Neuronal stem cell (in vitro differentiated cells): ENCODE measurements around the gene TMEM181.

ENCODE experiments used
- DNase-seq: peaks from one replicate; pipeline ENCODE4 v3.0.0-alpha.2; 2013; ENCODE audit warnings: low spot score
- H2AFZ ChIP-seq: one replicate; pipeline ENCODE4 v1.6.1; 2013; ENCODE audit warnings: mild to moderate bottlenecking, low read length, inconsistent platforms
- H2AK5ac ChIP-seq: 2 replicates; pipeline ENCODE4 v1.6.1; 2013; ENCODE audit warnings: low read depth, mild to moderate bottlenecking, inconsistent platforms, low read length, moderate library complexity, mixed read lengths
- H2BK120ac ChIP-seq: 2 replicates; pipeline ENCODE4 v1.6.1; 2013; ENCODE audit warnings: low read depth, mild to moderate bottlenecking, inconsistent platforms, low read length, moderate library complexity, mixed read lengths
- H2BK12ac ChIP-seq: one replicate; pipeline ENCODE4 v1.6.1; 2013; ENCODE audit warnings: low read length, inconsistent platforms
- H2BK15ac ChIP-seq: 2 replicates; pipeline ENCODE4 v1.6.1; 2013; ENCODE audit warnings: mild to moderate bottlenecking, low read length, inconsistent platforms, mixed read lengths
- H2BK5ac ChIP-seq: one replicate; pipeline ENCODE4 v1.6.1; 2013; ENCODE audit warnings: inconsistent platforms, mild to moderate bottlenecking, low read length, moderate library complexity
- H3K14ac ChIP-seq: one replicate; pipeline ENCODE4 v1.6.1; 2013; ENCODE audit warnings: low read length, inconsistent platforms
- H3K18ac ChIP-seq: 2 replicates; pipeline ENCODE4 v1.6.1; 2013; ENCODE audit warnings: low read length, inconsistent platforms
- H3K23ac ChIP-seq: 2 replicates; pipeline ENCODE4 v1.6.1; 2013; ENCODE audit warnings: low read depth, mild to moderate bottlenecking, mixed read lengths, low read length, inconsistent platforms; ENCODE audit not compliant: poor library complexity
- H3K27ac ChIP-seq: replicated peaks from 3 replicates; pipeline ENCODE4 v1.5.1; 2013; ENCODE audit warnings: low read length, inconsistent platforms
- H3K27me3 ChIP-seq, 3 experiments: 2 replicates each; pipeline ENCODE4 v1.6.1; 2013; ENCODE audit warnings: low read length in 3 of 3, mild to moderate bottlenecking in 2 of 3, inconsistent platforms in 1 of 3, low read depth in 1 of 3, mixed read lengths in 1 of 3, moderate library complexity in 1 of 3; ENCODE audit not compliant: control insufficient read depth in 3 of 3, insufficient read depth in 3 of 3
- H3K36me3 ChIP-seq, 2 donors: replicated peaks in 1 of 2; 2 replicates each; pipeline ENCODE4 v1.6.1; 2013; ENCODE audit warnings: low read length in 2 of 2; ENCODE audit not compliant: control insufficient read depth in 2 of 2, insufficient read depth in 2 of 2
- H3K4ac ChIP-seq: 2 replicates; pipeline ENCODE4 v1.6.1; 2013; ENCODE audit warnings: inconsistent platforms, mild to moderate bottlenecking, low read length, moderate library complexity
- H3K4me1 ChIP-seq, 2 donors: 1 replicate in 1 of 2; 2 replicates in 1 of 2; pipeline ENCODE4 v1.6.1; 2013; ENCODE audit warnings: low read length in 2 of 2, low read depth in 1 of 2; ENCODE audit not compliant: control insufficient read depth in 2 of 2, insufficient read depth in 1 of 2
- H3K4me2 ChIP-seq: one replicate; pipeline ENCODE4 v1.6.1; 2013; ENCODE audit warnings: mild to moderate bottlenecking, low read length, inconsistent platforms; ENCODE audit not compliant: insufficient read depth, poor library complexity, severe bottlenecking
- H3K4me3 ChIP-seq, 2 donors: 2 replicates each; pipeline ENCODE4 v1.5.1; 2013; ENCODE audit warnings: low read length in 2 of 2, mild to moderate bottlenecking in 2 of 2, inconsistent platforms in 1 of 2, moderate library complexity in 1 of 2
- H3K79me1 ChIP-seq: one replicate; pipeline ENCODE4 v1.6.1; 2013; ENCODE audit warnings: low read depth, mild to moderate bottlenecking, inconsistent platforms, low read length, moderate library complexity
- H3K9ac ChIP-seq: one replicate; pipeline ENCODE4 v1.6.1; 2013; ENCODE audit warnings: mild to moderate bottlenecking, low read depth, low read length, inconsistent platforms; ENCODE audit not compliant: poor library complexity
- H3K9me3 ChIP-seq, 2 donors: replicated peaks in 1 of 2; 2 replicates each; pipeline versions ENCODE3 to v1.6.1; 2013; ENCODE audit warnings: low read length in 2 of 2, mild to moderate bottlenecking in 2 of 2, inconsistent platforms in 1 of 2, low read depth in 1 of 2, mixed read lengths in 1 of 2, moderate library complexity in 1 of 2; ENCODE audit not compliant: control insufficient read depth in 2 of 2, insufficient read depth in 1 of 2
- H4K8ac ChIP-seq: one replicate; pipeline ENCODE4 v1.6.1; 2013; ENCODE audit warnings: low read depth, mild to moderate bottlenecking, inconsistent platforms, low read length, moderate library complexity
- H4K91ac ChIP-seq: one replicate; pipeline ENCODE4 v1.6.1; 2013; ENCODE audit warnings: low read length, low read depth, mild to moderate bottlenecking, inconsistent platforms; ENCODE audit not compliant: poor library complexity
- WGBS, 2 donors: extraction: QIAGEN DNeasy Blood & Tissue Kit; methylation state at CpG; one replicate each; pipeline ENCODE4 v1.1.7; 2013; ENCODE audit warnings: missing lambda C conversion rate in 2 of 2, mixed read lengths in 1 of 2; ENCODE audit not compliant: insufficient read length in 2 of 2, insufficient replicate concordance in 1 of 2; ENCODE audit errors: extremely low coverage in 2 of 2; 5-methylcytosine and 5-hydroxymethylcytosine counted together

The TMEM181 gene

GRCh38 chr6:158561321-158561884, 1.5 kb downstream of the TMEM181 start:
- H3K36me3 ChIP-seq = no peaks in the 10 kb centered on the region
- H2BK5ac ChIP-seq = no peak overlapping the region
- no CpG with 5 or more reads among the region's 14 CpGs for WGBS, 2 donors
- H2BK15ac ChIP-seq = no peak overlapping the region
- DNase-seq = no peak
- H4K8ac ChIP-seq = no peak overlapping the region
- peaks cover 14% of the 10 kb centered on the region for H3K79me1 ChIP-seq
- no peak overlapping the region for H3K18ac ChIP-seq
- H2AFZ ChIP-seq = no peak overlapping the region
- H3K4ac ChIP-seq = no peak overlapping the region
- H2BK12ac ChIP-seq = no peak overlapping the region
- peak overlapping the region; percentile 62 for H3K4me2 ChIP-seq
- H3K9me3 ChIP-seq = no peaks in the 10 kb centered on the region
- H3K14ac ChIP-seq = no peak overlapping the region
- no peak overlapping the region for H2BK120ac ChIP-seq
- H2AK5ac ChIP-seq = no peak overlapping the region
- no peak overlapping the region for H3K9ac ChIP-seq
- no peaks in the 10 kb centered on the region for H3K27me3 ChIP-seq
- no peak overlapping the region for H3K27ac ChIP-seq
- H3K4me3 ChIP-seq = peak overlapping the region in 1 of 2 donors; percentile 71
- H3K23ac ChIP-seq = no peak overlapping the region
- peaks cover 8 to 13% of the 10 kb centered on the region in 2 donors for H3K4me1 ChIP-seq
- no peak overlapping the region for H4K91ac ChIP-seq

- no peak overlapping the region for H3K4me2 ChIP-seq
- H3K79me1 ChIP-seq = peaks cover 14% of the 10 kb centered on the region
- H3K23ac ChIP-seq = no peak overlapping the region
- no peak overlapping the region for H3K9ac ChIP-seq
- no peak overlapping the region for H4K91ac ChIP-seq
- no peak overlapping the region for H2BK5ac ChIP-seq
- no peak overlapping the region for H3K4me3 ChIP-seq
- H3K4ac ChIP-seq = no peak overlapping the region
- no peaks in the 10 kb centered on the region for H3K27me3 ChIP-seq
- H3K18ac ChIP-seq = no peak overlapping the region
- no peak overlapping the region for H2AFZ ChIP-seq
- H3K27ac ChIP-seq = no peak overlapping the region
- WGBS, 2 donors = no CpG with 5 or more reads among the region's 8 CpGs
- no peak overlapping the region for H3K14ac ChIP-seq
- no peaks in the 10 kb centered on the region for H3K9me3 ChIP-seq
- H2BK120ac ChIP-seq = no peak overlapping the region
- H3K36me3 ChIP-seq = no peaks in the 10 kb centered on the region
- H3K4me1 ChIP-seq = peaks cover 8 to 13% of the 10 kb centered on the region in 2 donors
- no peak overlapping the region for H4K8ac ChIP-seq
- no peak overlapping the region for H2BK15ac ChIP-seq
- DNase-seq = no peak
- no peak overlapping the region for H2AK5ac ChIP-seq
- H2BK12ac ChIP-seq = no peak overlapping the region
Observed at GRCh38 chr6:158561938-158562337, 2.0 kb downstream of the TMEM181 start.

- H3K9me3 ChIP-seq = no peaks in the 10 kb centered on the region
- H2BK120ac ChIP-seq = no peak overlapping the region
- H2AFZ ChIP-seq = no peak overlapping the region
- H4K91ac ChIP-seq = no peak overlapping the region
- H3K18ac ChIP-seq = no peak overlapping the region
- no peak overlapping the region for H3K4me2 ChIP-seq
- no peak overlapping the region for H2BK15ac ChIP-seq
- peak overlapping the region; percentile 23 for H3K23ac ChIP-seq
- no peak overlapping the region for H2BK12ac ChIP-seq
- no peak overlapping the region for H4K8ac ChIP-seq
- H3K9ac ChIP-seq = no peak overlapping the region
- H3K36me3 ChIP-seq = no peaks in the 10 kb centered on the region
- peaks cover 10 to 13% of the 10 kb centered on the region in 2 donors for H3K4me1 ChIP-seq
- H2AK5ac ChIP-seq = no peak overlapping the region
- H3K79me1 ChIP-seq = peaks cover 14% of the 10 kb centered on the region
- no peak overlapping the region for H3K14ac ChIP-seq
- no peaks in the 10 kb centered on the region for H3K27me3 ChIP-seq
- no peak overlapping the region for H2BK5ac ChIP-seq
- DNase-seq = no peak
- H3K4me3 ChIP-seq = peak overlapping the region in 1 of 2 donors; percentile 24
- no peak overlapping the region for H3K27ac ChIP-seq
- WGBS, 2 donors = no CpG with 5 or more reads among the region's 16 CpGs
- H3K4ac ChIP-seq = no peak overlapping the region
Observed at GRCh38 chr6:158564243-158565121, 4.6 kb downstream of the TMEM181 start.

- Histone ChIP-seq H3K4ac (no peak overlapping the region), H3K4me1 (peaks cover 8 to 13% of the 10 kb centered on the region in 2 donors), H3K27me3 (no peaks in the 10 kb centered on the region), H2BK120ac (no peak overlapping the region), H2AFZ (no peak overlapping the region), H2BK12ac (no peak overlapping the region), H3K79me1 (peaks cover 16% of the 10 kb centered on the region), H4K91ac (no peak overlapping the region), H3K27ac (no peak overlapping the region), H3K23ac (no peak overlapping the region), H3K4me2 (no peak overlapping the region), H3K9me3 (no peaks in the 10 kb centered on the region), H2AK5ac (no peak overlapping the region), H3K4me3 (peak overlapping the region in 1 of 2 donors; percentile 24), H3K18ac (no peak overlapping the region), H2BK5ac (no peak overlapping the region), H3K36me3 (no peaks in the 10 kb centered on the region), H4K8ac (no peak overlapping the region), H3K14ac (no peak overlapping the region), H2BK15ac (no peak overlapping the region), H3K9ac (no peak overlapping the region)
- no peak for DNase-seq
- no CpG with 5 or more reads among the region's 9 CpGs for WGBS, 2 donors
Observed at GRCh38 chr6:158565122-158565429, 5.2 kb downstream of the TMEM181 start.
